ENCODE results near the gene TCOF1.

The TCOF1 gene

GRCh38 chr5:150346592-150346991, 10.9 kb upstream of the TCOF1 start:
- Histone ChIP-seq H3K27me3 (ENCODE audit: low read depth, low read length) (no peaks in the 10 kb centered on the region), H3K36me3 (replicated peaks; ENCODE audit: low read depth, low read length) (no peaks in the 10 kb centered on the region), H3K4me1 (ENCODE audit: low read length) (peaks cover 3% of the 10 kb centered on the region; the same call in 1 of the 2 replicates), H3K27ac (ENCODE audit: low read length) (no peak overlapping the region), H3K9ac (ENCODE audit: low read length) (no peak overlapping the region), H3K4me3 (ENCODE audit: low read length) (no peak overlapping the region), H2AFZ (ENCODE audit: low read depth, low read length) (no peak overlapping the region), H3K79me2 (ENCODE audit: low read length) (no peaks in the 10 kb centered on the region), H4K20me1 (ENCODE audit: insufficient read depth, low read length) (no peaks in the 10 kb centered on the region), H3K4me2 (ENCODE audit: low read length) (no peak overlapping the region), H3K9me3 (ENCODE audit: insufficient read depth, low read length) (no peaks in the 10 kb centered on the region)
- TF ChIP-seq EZH2phosphoT487 (IDR thresholded peaks at IDR 0.05; ENCODE audit: low read depth): no peak
- TF ChIP-seq CTCF (IDR thresholded peaks at IDR 0.05; ENCODE audit: low read depth, low read length): no peak

GRCh38 chr5:150347003-150347402, 10.5 kb upstream of the TCOF1 start:
- no peaks in the 10 kb centered on the region for H3K27me3 ChIP-seq (ENCODE audit: low read depth, low read length)
- H3K27ac ChIP-seq (ENCODE audit: low read length): no peak overlapping the region
- H3K4me2 ChIP-seq (ENCODE audit: low read length): no peak overlapping the region
- TF ChIP-seq CTCF (IDR thresholded peaks at IDR 0.05; ENCODE audit: low read depth, low read length): no peak
- TF ChIP-seq EZH2phosphoT487 (IDR thresholded peaks at IDR 0.05; ENCODE audit: low read depth): no peak
- no peak overlapping the region for H3K9ac ChIP-seq (ENCODE audit: low read length)
- H3K4me3 ChIP-seq (ENCODE audit: low read length): no peak overlapping the region
- H4K20me1 ChIP-seq (ENCODE audit: insufficient read depth, low read length): no peaks in the 10 kb centered on the region
- H3K9me3 ChIP-seq (ENCODE audit: insufficient read depth, low read length): no peaks in the 10 kb centered on the region
- no peaks in the 10 kb centered on the region for H3K79me2 ChIP-seq (ENCODE audit: low read length)
- no peak overlapping the region for H2AFZ ChIP-seq (ENCODE audit: low read depth, low read length)
- H3K4me1 ChIP-seq (ENCODE audit: low read length): peaks cover 3% of the 10 kb centered on the region; the same call in 1 of the 2 replicates
- H3K36me3 ChIP-seq (replicated peaks; ENCODE audit: low read depth, low read length): no peaks in the 10 kb centered on the region

- no peaks in the 10 kb centered on the region for H4K20me1 ChIP-seq (ENCODE audit: insufficient read depth, low read length)
- H3K27me3 ChIP-seq (ENCODE audit: low read depth, low read length): no peaks in the 10 kb centered on the region
- H3K27ac ChIP-seq (ENCODE audit: low read length): no peak overlapping the region
- no peaks in the 10 kb centered on the region for H3K36me3 ChIP-seq (replicated peaks; ENCODE audit: low read depth, low read length)
- H3K4me3 ChIP-seq (ENCODE audit: low read length): no peak overlapping the region
- no peak overlapping the region for H3K4me2 ChIP-seq (ENCODE audit: low read length)
- no peak for TF ChIP-seq EZH2phosphoT487 (IDR thresholded peaks at IDR 0.05; ENCODE audit: low read depth)
- no peak for TF ChIP-seq CTCF (IDR thresholded peaks at IDR 0.05; ENCODE audit: low read depth, low read length)
- H3K4me1 ChIP-seq (ENCODE audit: low read length): peaks cover 3% of the 10 kb centered on the region; the same call in 1 of the 2 replicates
- no peaks in the 10 kb centered on the region for H3K79me2 ChIP-seq (ENCODE audit: low read length)
- no peak overlapping the region for H2AFZ ChIP-seq (ENCODE audit: low read depth, low read length)
- H3K9ac ChIP-seq (ENCODE audit: low read length): no peak overlapping the region
- no peaks in the 10 kb centered on the region for H3K9me3 ChIP-seq (ENCODE audit: insufficient read depth, low read length)
Observed at GRCh38 chr5:150347451-150347850, 10.0 kb upstream of the TCOF1 start.

- Histone ChIP-seq H3K4me2 (ENCODE audit: low read length) (no peak overlapping the region), H2AFZ (ENCODE audit: low read depth, low read length) (no peak overlapping the region), H4K20me1 (ENCODE audit: insufficient read depth, low read length) (no peaks in the 10 kb centered on the region)
Observed at GRCh38 chr5:150349681-150350275, 7.7 kb upstream of the TCOF1 start.

More at GRCh38 chr5:150349681-150350275, 7.7 kb upstream of the TCOF1 start:
- H3K4me3 ChIP-seq (ENCODE audit: low read length): no peak overlapping the region
- no peaks in the 10 kb centered on the region for H3K9me3 ChIP-seq (ENCODE audit: insufficient read depth, low read length)
- no peaks in the 10 kb centered on the region for H3K79me2 ChIP-seq (ENCODE audit: low read length)
- H3K36me3 ChIP-seq (replicated peaks; ENCODE audit: low read depth, low read length): no peaks in the 10 kb centered on the region
- peaks cover 3% of the 10 kb centered on the region; the same call in 1 of the 2 replicates for H3K4me1 ChIP-seq (ENCODE audit: low read length)
- H3K9ac ChIP-seq (ENCODE audit: low read length): no peak overlapping the region
- H3K27ac ChIP-seq (ENCODE audit: low read length): no peak overlapping the region
- TF ChIP-seq CTCF (IDR thresholded peaks at IDR 0.05; ENCODE audit: low read depth, low read length) (no peak), EZH2phosphoT487 (IDR thresholded peaks at IDR 0.05; ENCODE audit: low read depth) (no peak)
- no peaks in the 10 kb centered on the region for H3K27me3 ChIP-seq (ENCODE audit: low read depth, low read length)

Data from OCI-LY3 (cell line).